DOHH2 (cell line): ENCODE data around the gene TBC1D22A.
A peak's percentile ranks its signal among the peaks of the same experiment; 100 is the strongest.

ENCODE experiments used
- H3F3A ChIP-seq: fragments of 200-600 bp; sonication (generic), shearing (Covaris generic); 2 replicates; pipeline ENCODE4 v1.6.0; 2016; ENCODE audit warnings: antibody characterized with exemption, mild to moderate bottlenecking; ENCODE audit not compliant: control insufficient read depth, insufficient read depth
- H3K27ac ChIP-seq: fragments of 200-600 bp; sonication (generic); 2 replicates; pipeline ENCODE4 v1.5.1; 2014; ENCODE audit warnings: low read depth, mild to moderate bottlenecking, low read length, moderate library complexity
- H3K27me3 ChIP-seq: fragments of 200-600 bp; sonication (generic); 2 replicates; pipeline ENCODE4 v1.6.1; 2014; ENCODE audit warnings: mild to moderate bottlenecking, low read length, mixed read lengths; ENCODE audit not compliant: control insufficient read depth
- H3K36me3 ChIP-seq: fragments of 200-600 bp; sonication (generic); 2 replicates; pipeline ENCODE4 v1.6.1; 2014; ENCODE audit warnings: mild to moderate bottlenecking, low read length, moderate library complexity, mixed read lengths; ENCODE audit not compliant: control insufficient read depth
- H3K4me1 ChIP-seq: fragments of 200-600 bp; sonication (generic); 2 replicates; pipeline ENCODE4 v1.6.1; 2014; ENCODE audit warnings: mild to moderate bottlenecking, low read length, mixed read lengths; ENCODE audit not compliant: control insufficient read depth
- H3K4me2 ChIP-seq: fragments of 200-600 bp; sonication (generic); 2 replicates; pipeline ENCODE4 v1.6.0; 2014; ENCODE audit warnings: mild to moderate bottlenecking, low read length, moderate library complexity
- H3K4me3 ChIP-seq: fragments of 200-600 bp; sonication (generic); 2 replicates; pipeline ENCODE4 v1.5.1; 2014; ENCODE audit warnings: mild to moderate bottlenecking, low read length, mixed read lengths
- H3K79me2 ChIP-seq: fragments of 200-600 bp; sonication (generic); 2 replicates; pipeline ENCODE4 v1.6.1; 2014; ENCODE audit warnings: mild to moderate bottlenecking, low read length, mixed read lengths; ENCODE audit not compliant: control insufficient read depth
- H3K9me2 ChIP-seq: fragments of 200-600 bp; sonication (generic); replicated peaks from 2 replicates; pipeline ENCODE4 v1.6.1; 2014; ENCODE audit warnings: mild to moderate bottlenecking, low read length, mixed read lengths; ENCODE audit not compliant: control insufficient read depth
- H3K9me3 ChIP-seq: fragments of 200-600 bp; sonication (generic); 2 replicates; pipeline ENCODE4 v1.6.1; 2014; ENCODE audit warnings: antibody characterized with exemption, low read length, mixed read lengths; ENCODE audit not compliant: control insufficient read depth, insufficient read depth
- H4K20me1 ChIP-seq: fragments of 200-600 bp; sonication (generic); 2 replicates; pipeline ENCODE4 v1.6.0; 2014; ENCODE audit warnings: low read depth, mild to moderate bottlenecking, antibody characterized with exemption, low read length, moderate library complexity; ENCODE audit not compliant: control insufficient read depth, insufficient read depth
- EZH2phosphoT487 ChIP-seq: fragments of 200-600 bp; sonication (generic); IDR thresholded peaks from 2 replicates; pipeline ENCODE4 v1.6.1; 2017; ENCODE audit warnings: borderline replicate concordance, mild to moderate bottlenecking, antibody characterized with exemption, low read length, moderate library complexity, mixed read lengths
- TF ChIP-seq, protein P1 (sequence below): fragments of 200-600 bp; sonication (generic); IDR thresholded peaks from one replicate; pipeline ENCODE4 v1.5.1; 2014; ENCODE audit warnings: antibody characterized with exemption, mild to moderate bottlenecking, low read depth, low read length; ENCODE audit not compliant: poor library complexity, severe bottlenecking

The TBC1D22A gene

DNA sequence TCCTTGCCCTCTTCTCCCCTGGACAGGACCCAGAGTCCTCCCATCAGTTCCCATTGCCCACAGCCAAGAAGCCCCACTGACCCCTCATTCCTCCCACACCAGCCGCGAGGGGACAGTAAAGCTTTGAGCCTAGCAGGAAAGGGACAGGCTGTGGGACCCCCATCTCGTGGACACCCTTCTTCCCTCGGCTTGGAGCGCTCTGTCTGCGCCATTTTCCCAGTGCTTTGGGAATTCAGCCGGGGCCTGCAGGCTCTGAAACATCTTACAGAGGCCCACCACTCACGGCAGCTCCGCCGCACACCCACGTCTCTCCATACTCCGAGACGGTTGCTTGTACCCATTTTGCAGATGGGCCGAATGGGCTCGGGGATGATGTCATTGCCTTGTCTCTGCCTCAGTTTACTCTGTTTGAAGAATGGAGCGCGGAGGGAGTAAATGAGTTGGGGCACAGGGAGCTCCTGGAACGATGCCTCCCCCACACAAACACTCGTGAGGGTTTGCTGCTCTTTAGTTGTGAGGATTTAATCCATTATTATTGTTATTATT is 447.7 kb downstream of the TBC1D22A start:
- Histone ChIP-seq H3K27ac (no peak overlapping the region), H3K4me1 (no peaks in the 10 kb centered on the region), H4K20me1 (no peaks in the 10 kb centered on the region), H3K4me2 (no peak overlapping the region), H3K27me3 (no peaks in the 10 kb centered on the region), H3K4me3 (no peak overlapping the region), H3F3A (no peaks in the 10 kb centered on the region), H3K79me2 (no peaks in the 10 kb centered on the region), H3K9me2 (no peaks in the 10 kb centered on the region), H3K36me3 (no peaks in the 10 kb centered on the region), H3K9me3 (no peaks in the 10 kb centered on the region)
- TF ChIP-seq, protein P1, sequence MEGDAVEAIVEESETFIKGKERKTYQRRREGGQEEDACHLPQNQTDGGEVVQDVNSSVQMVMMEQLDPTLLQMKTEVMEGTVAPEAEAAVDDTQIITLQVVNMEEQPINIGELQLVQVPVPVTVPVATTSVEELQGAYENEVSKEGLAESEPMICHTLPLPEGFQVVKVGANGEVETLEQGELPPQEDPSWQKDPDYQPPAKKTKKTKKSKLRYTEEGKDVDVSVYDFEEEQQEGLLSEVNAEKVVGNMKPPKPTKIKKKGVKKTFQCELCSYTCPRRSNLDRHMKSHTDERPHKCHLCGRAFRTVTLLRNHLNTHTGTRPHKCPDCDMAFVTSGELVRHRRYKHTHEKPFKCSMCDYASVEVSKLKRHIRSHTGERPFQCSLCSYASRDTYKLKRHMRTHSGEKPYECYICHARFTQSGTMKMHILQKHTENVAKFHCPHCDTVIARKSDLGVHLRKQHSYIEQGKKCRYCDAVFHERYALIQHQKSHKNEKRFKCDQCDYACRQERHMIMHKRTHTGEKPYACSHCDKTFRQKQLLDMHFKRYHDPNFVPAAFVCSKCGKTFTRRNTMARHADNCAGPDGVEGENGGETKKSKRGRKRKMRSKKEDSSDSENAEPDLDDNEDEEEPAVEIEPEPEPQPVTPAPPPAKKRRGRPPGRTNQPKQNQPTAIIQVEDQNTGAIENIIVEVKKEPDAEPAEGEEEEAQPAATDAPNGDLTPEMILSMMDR: no peak

DNA sequence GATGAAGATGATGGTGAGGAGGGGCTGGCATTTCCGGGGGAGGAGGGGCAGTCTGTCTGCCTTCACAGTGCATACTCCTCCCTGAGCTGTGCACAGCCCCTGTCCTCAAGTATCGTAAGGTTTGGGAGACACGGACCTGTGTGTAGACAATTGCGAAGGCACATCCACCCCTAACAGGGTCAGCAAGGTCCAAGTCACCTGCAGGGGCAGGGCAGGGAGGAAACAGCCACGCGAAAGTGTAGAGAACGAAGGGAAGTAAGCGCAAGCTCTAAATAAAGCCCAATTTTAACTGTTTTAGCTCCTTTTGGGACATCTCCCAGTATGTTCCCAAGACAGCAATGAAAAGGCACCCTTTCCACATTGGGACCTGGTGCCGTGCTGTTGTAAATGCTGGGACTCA is 448.2 kb downstream of the TBC1D22A start:
- H3K4me2 ChIP-seq: no peak overlapping the region
- no peak overlapping the region for H3K27ac ChIP-seq
- H3F3A ChIP-seq: no peaks in the 10 kb centered on the region
- H3K36me3 ChIP-seq: no peaks in the 10 kb centered on the region
- H3K27me3 ChIP-seq: no peaks in the 10 kb centered on the region
- H3K79me2 ChIP-seq: no peaks in the 10 kb centered on the region
- no peak for TF ChIP-seq EZH2phosphoT487
- TF ChIP-seq, protein P1: no peak
- no peak overlapping the region for H3K4me3 ChIP-seq
- no peaks in the 10 kb centered on the region for H3K9me2 ChIP-seq
- no peaks in the 10 kb centered on the region for H3K9me3 ChIP-seq
- H4K20me1 ChIP-seq: no peaks in the 10 kb centered on the region
- H3K4me1 ChIP-seq: no peaks in the 10 kb centered on the region

DNA sequence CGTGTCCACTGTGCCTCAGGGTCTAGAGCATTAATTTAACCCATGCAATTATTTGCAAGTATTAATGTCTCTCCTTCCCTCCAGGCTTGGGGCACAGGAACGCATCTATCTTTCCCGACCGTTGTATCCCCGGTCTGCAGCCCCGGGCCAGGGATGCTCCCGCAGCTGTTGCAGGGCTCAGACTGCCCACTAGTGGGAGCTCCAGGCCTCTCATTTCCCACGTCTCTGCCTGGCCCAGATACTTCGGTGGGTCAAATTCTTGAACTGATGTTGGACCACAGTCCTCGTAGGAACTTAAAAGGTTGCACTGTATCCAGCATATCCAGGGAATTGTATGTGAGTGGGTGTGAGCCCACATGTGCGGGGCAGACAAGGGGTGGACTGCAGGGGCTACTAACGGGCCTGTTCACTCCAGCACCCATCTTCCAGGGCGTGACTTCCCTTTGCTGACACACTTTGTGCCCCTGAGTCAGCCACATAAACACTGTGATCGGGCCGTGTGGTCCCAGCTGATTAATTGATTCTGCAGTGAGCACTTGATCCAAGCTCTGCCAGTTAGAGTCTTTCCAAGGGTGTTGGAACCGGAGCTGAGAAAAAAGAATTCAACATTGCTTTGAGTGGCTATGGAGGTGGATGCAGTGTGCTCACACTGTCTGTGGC is 451.3 kb downstream of the TBC1D22A start:
- H3K36me3 ChIP-seq: no peaks in the 10 kb centered on the region
- H3K9me3 ChIP-seq: no peaks in the 10 kb centered on the region
- no peaks in the 10 kb centered on the region for H3K27me3 ChIP-seq
- no peak overlapping the region for H3K4me3 ChIP-seq
- H3F3A ChIP-seq: no peaks in the 10 kb centered on the region
- H3K79me2 ChIP-seq: no peaks in the 10 kb centered on the region
- no peaks in the 10 kb centered on the region for H3K9me2 ChIP-seq
- no peaks in the 10 kb centered on the region for H3K4me1 ChIP-seq
- H3K27ac ChIP-seq: no peak overlapping the region
- H4K20me1 ChIP-seq: no peaks in the 10 kb centered on the region
- no peak overlapping the region for H3K4me2 ChIP-seq
- TF ChIP-seq EZH2phosphoT487: no peak
- TF ChIP-seq, protein P1: peak; percentile 93
